PFSK-1 (cell line): Measurements from ENCODE around the gene SPOUT1.

ENCODE experiments used
- FOXP2 ChIP-seq: optimal IDR thresholded peaks from 2 replicates; pipeline ENCODE3; 2011; ENCODE audit warnings: borderline replicate concordance, control low read depth, inconsistent platforms; ENCODE audit not compliant: insufficient read depth; ENCODE audit errors: extremely low read length, extremely low read depth
- POLR2AphosphoS5 ChIP-seq: IDR thresholded peaks from 2 replicates; pipeline ENCODE4 v1.6.1; 2012; ENCODE audit warnings: low read depth, mild to moderate bottlenecking, control low read depth, low read length, moderate library complexity
- SIN3A ChIP-seq: IDR thresholded peaks from 2 replicates; pipeline ENCODE4 v1.6.1; 2012; ENCODE audit warnings: mild to moderate bottlenecking, low read length, moderate library complexity, borderline replicate concordance; ENCODE audit not compliant: insufficient read depth
- TAF1 ChIP-seq: IDR thresholded peaks from 2 replicates; pipeline ENCODE4 v1.6.1; 2012; ENCODE audit warnings: low read length, control low read depth, borderline replicate concordance; ENCODE audit not compliant: insufficient read depth
- TF ChIP-seq, protein P1 (sequence below), 2 experiments: IDR thresholded peaks; 2 replicates each; pipeline versions ENCODE4 v1.6.1 to v1.8.0; 2011 to 2012; ENCODE audit warnings: low read depth in 2 of 2, low read length in 2 of 2, control low read depth in 1 of 2, inconsistent platforms in 1 of 2, mild to moderate bottlenecking in 1 of 2, moderate library complexity in 1 of 2; ENCODE audit not compliant: insufficient read depth in 1 of 2

Gene SPOUT1

DNA sequence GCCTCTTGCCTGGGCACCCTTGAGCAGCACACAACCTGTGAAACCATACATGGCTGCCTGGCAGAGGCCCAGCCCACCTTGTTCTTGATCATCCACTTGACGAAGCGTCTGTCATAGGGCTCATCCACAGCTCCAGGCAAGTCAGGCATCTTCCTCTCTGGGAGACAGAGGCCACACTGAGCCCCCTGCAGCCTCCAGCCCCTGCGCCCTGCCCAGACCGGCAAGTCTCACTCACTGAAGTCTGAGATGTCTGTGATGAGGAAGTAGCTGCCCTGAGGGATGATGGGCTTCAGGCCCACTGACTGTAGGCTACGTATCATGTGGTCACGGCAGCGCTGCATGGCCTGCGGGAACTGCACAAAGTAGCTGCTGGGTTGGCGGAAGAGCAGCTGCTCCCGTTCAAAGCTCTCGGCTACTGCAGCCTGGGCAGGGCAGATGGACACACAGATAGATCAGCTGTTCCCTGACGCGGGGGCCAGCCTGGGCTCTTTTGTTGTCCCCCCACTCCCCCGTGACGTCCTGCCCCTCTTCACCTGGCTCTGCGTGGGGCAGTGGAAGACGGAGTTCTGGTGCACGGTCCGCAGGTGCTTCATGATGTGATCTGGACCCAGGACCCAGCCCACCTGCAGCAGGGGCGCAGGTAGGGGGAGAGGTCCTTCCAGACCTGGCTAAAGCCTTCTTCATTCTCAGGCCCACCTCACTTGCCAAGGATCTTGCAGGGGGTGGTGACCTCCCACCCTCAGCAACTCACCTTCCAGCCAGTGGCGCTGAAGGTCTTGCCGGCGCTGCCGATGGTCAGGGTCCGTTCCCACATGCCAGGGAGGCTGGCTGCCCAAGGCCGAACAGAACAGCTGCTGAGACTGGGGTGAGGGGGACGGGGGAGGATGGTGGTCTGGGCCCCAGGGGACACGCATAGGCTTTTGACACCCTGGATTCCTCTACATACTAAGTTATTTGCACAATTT is 5.9 kb upstream of the SPOUT1 start:
- TF ChIP-seq TAF1 (no peak), FOXP2 (no peak), SIN3A (no peak), POLR2AphosphoS5 (no peak)
- TF ChIP-seq, protein P1, sequence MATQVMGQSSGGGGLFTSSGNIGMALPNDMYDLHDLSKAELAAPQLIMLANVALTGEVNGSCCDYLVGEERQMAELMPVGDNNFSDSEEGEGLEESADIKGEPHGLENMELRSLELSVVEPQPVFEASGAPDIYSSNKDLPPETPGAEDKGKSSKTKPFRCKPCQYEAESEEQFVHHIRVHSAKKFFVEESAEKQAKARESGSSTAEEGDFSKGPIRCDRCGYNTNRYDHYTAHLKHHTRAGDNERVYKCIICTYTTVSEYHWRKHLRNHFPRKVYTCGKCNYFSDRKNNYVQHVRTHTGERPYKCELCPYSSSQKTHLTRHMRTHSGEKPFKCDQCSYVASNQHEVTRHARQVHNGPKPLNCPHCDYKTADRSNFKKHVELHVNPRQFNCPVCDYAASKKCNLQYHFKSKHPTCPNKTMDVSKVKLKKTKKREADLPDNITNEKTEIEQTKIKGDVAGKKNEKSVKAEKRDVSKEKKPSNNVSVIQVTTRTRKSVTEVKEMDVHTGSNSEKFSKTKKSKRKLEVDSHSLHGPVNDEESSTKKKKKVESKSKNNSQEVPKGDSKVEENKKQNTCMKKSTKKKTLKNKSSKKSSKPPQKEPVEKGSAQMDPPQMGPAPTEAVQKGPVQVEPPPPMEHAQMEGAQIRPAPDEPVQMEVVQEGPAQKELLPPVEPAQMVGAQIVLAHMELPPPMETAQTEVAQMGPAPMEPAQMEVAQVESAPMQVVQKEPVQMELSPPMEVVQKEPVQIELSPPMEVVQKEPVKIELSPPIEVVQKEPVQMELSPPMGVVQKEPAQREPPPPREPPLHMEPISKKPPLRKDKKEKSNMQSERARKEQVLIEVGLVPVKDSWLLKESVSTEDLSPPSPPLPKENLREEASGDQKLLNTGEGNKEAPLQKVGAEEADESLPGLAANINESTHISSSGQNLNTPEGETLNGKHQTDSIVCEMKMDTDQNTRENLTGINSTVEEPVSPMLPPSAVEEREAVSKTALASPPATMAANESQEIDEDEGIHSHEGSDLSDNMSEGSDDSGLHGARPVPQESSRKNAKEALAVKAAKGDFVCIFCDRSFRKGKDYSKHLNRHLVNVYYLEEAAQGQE (IDR thresholded peaks at IDR 0.05; ENCODE audit: insufficient read depth in 1 of 2, low read depth in 2 of 2, low read length in 2 of 2), result no peak

DNA sequence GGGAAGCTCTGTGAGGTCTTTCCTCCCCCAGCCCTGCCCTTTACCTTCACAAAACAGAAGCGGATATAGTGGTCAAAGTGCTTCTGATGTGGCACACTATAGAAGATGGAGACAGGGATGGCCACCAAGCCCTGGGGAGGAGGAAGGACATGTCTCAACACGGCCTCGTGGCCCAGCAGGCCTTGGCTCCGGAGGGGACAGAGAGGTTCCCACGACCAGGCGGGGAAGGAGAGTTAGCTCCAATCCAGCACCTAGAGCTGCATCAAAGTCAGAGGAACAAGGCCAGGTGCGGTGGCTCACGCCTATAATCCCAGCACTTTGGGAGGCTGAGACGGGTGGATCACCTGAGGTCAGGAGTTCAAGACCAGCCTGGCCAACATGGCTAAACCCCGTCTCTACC is 4.1 kb upstream of the SPOUT1 start:
- TF ChIP-seq FOXP2 (no peak), POLR2AphosphoS5 (no peak), SIN3A (no peak), TAF1 (no peak)
- TF ChIP-seq, protein P1 (IDR thresholded peaks at IDR 0.05; ENCODE audit: insufficient read depth in 1 of 2, low read depth in 2 of 2, low read length in 2 of 2), result no peak

DNA sequence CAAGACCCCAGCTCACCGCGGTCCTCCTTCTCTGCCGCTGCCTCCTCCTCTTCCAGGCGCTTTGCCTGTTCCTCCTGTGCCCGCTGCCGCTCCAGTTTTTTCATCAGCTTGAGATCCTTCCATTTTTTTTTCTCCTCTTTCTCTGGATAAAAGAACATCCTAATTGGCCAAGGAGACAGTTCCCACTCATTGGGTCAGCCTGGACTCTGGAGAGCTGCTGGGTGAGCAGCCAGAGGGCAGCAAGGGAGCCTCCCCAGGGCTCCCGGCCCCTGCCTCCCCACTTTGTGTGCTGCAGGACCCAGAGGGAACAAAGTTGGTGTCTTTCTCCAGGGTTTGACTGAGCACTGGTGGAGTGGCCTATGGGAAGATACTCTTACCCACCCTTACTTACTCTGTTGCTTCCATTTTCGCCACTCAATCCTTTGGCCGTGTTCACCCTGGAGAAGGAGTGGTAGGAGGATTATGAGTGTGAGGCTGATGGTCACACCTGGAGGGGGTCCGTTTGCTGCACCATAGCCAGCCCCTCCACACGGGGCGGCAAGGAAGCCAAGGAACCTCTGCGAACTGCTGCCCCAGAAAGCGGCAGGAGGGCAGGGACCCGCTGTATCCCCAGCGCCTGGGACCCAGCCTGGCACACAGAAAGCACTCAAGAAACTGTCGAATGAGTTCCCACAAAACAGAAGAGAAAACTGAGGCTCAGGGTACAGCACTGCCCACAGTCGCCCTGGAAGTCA is 708 bp downstream of the SPOUT1 start:
- TF ChIP-seq FOXP2 (no peak), TAF1 (no peak), POLR2AphosphoS5 (no peak), SIN3A (no peak)
- TF ChIP-seq, protein P1 (IDR thresholded peaks at IDR 0.05; ENCODE audit: insufficient read depth in 1 of 2, low read depth in 2 of 2, low read length in 2 of 2), result no peak

DNA sequence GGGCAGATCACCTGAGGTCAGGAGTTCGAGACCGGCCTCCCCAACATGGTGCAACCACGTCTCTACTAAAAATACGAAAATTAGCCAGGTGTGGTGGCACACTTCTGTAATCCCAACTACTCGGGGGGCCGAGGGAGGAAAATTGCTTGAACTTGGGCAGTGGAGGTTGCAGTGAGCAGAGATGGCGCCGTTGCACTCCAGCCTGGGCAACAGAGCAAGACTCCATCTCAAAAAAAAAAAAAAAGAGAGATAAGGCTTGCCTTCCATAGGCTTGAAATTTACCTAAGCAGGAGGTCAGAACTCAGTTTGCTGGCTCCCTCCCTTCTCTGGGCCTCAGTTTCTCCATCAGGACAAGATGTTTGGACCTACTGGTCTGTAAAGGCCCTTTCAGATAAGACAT is 1.3 kb downstream of the SPOUT1 start:
- TF ChIP-seq POLR2AphosphoS5, result no peak

DNA sequence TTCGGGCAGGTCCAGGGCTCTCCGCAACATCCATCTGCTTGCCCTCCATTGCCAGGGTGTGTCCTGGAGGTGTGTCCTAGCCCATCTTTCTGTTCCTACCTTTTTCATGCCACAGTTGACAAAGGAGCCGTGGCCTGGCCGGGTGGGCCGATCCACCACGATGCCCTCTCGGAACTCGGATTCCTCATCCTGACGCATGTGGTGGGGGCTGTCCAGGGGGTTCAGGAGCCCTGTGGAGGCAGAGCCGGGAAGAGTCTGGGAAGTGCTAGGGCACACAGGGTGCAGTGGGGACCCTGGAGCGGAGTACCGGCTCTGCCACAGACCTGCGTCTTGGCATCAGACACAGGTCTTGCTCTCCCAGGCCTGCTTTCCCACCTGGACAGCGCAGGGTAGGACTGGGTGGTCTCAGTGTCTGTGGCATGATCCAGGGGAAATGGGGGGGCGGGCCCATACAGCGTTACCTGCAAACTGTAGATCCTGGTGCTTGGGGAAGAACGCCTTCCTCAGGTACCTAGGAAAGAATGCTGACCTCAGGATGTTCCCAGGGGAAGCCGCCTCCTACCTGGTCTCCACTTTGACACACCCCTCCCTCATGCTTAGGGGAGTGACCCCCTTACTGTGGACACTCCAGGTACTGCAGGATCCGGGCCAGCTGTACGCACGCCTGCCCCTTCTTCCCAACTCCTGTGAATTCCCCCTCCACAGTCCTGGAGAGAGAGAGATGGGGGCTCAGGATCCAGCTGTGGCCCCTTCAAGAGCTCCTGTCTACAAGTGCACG is 3.5 kb downstream of the SPOUT1 start:
- TF ChIP-seq TAF1 (no peak), SIN3A (no peak), FOXP2 (no peak), POLR2AphosphoS5 (no peak)
- TF ChIP-seq, protein P1 (IDR thresholded peaks at IDR 0.05; ENCODE audit: insufficient read depth in 1 of 2, low read depth in 2 of 2, low read length in 2 of 2), result no peak
